HG02840 (cell line): ENCODE data around the gene MTCH2.
A peak's percentile ranks its signal among the peaks of the same experiment; 100 is the strongest.

Experiments
- ATAC-seq: cut with Tn5 transposase; IDR thresholded peaks from one replicate; pipeline ENCODE4 v1.9.1; 2021; ENCODE audit warnings: mild to moderate bottlenecking, moderate library complexity, moderate number of reproducible peaks; ENCODE audit not compliant: unreplicated experiment, low FRiP score

MTCH2 gene

DNA sequence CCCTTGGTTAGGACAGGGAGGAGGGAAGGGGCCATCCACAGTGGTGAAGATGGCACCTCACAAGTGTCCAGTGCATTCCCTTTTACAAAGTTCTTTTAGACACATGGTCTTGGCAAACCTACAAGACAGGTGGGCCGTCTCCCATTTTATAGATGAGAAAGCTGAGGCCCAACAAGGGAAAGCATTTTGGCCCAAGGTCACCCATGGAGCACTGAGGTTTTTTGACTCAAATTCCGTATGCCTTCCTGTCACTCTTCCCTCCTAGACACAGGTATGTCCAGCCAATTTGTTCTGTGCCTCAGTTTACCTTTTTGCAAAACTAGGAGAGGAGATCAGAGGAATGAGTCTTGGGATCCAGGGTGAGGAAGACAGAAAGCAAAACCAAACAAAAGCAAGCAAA, 49.4 kb downstream of the MTCH2 start:
- no peak for ATAC-seq

DNA sequence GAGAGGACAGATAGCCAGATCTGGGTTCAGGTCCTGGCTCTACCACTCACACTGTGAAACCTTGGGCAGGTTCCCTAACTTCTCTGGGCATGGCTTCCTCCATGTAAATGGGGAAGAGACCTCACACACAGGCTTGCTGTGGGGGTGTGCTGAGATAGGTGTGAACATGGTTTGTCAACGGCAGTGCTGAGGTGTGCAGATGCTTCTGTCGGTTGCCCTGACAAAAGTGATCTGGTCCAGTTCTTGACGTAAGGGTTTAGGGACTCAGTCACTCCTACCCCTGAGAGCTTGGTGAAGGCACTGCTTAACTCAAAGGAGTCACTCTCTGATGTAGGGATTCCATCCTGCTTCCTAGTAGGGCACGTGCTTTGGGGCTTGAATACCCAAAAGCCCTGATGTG, 50.1 kb downstream of the MTCH2 start:
- no peak for ATAC-seq

DNA sequence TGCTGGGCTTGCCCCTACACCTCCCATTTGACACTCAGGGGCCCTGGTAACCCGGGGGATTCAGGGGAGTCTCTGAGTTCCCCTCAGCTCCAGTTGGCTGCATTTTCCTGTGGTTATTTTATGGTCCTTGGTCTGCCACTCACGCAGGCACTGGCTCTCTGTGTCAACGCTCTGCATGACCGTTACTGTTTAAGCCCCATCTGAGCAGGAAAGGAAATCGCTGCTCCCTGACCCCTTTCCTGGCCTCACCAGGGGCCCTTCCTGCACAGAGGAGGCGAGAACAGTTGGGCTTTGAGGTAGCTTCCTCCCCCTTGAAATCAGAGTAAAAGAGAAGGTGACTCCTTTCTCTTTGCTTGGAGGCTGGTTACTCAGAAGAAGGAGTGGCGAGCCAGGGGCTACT, 50.6 kb downstream of the MTCH2 start:
- ATAC-seq: no peak

DNA sequence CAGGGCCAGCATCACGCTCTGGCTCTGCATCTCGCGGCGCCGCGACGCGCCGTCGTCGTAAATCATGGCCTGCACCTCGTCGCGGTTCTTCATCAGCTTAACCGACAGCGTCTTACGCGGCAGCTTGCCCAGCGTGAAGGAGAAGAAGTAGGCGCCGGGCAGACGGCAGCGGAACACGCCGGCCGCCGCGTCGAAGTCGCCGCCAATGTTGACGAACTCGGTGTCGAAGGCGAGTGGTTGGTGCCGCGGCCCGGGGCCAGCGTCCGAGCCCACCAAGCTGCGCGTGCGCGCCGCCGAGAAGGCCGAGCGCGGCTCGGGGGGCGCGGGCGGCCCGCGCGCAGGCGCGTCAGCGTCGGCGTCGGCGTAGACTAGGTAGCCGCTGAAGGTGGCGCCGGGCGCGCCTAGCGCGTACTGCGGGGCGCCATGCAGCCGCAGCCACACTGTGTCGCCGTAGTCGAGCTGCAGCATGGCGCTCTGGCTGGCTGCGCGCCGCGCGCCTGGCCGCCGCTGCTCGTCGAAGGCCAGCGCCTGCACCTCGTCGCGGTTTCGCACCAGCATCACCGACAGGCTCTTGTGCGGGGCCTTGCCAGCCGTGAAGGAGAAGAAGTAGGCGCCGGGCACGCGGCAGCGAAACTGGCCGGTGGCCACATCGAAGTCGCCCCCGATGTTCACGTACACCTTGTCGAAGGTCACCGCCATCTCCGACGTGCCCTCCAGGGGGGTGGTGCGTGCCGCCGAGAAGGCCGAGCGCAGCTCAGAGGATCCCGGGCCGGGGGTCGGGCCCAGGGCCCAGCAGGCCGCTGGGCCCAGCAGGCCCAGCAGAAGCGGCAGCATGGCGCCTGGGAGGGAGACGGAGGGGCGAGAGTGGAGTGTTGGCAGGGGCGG, 52.1 kb downstream of the MTCH2 start:
- no peak for ATAC-seq

DNA sequence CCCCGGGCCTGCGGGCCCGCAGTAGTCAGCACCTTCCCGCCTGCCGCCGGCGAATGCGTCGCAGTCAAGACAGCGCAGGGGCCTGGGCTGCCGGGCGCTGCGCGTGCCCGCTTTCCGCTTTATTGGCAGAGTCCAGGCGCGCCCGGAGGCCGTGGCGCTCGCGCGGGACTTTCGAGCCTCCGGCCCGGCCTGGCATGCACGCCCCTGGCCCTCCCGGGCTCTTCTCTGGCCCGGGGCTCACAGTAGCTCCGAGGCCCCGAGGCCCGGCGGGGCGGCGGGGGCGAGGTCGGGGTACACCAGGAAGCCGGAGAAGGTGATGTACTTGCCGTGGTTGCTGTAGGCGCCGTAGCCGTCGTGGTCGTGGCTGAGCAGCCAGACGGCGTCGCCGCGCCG, 52.8 kb downstream of the MTCH2 start:
- ATAC-seq: no peak

DNA sequence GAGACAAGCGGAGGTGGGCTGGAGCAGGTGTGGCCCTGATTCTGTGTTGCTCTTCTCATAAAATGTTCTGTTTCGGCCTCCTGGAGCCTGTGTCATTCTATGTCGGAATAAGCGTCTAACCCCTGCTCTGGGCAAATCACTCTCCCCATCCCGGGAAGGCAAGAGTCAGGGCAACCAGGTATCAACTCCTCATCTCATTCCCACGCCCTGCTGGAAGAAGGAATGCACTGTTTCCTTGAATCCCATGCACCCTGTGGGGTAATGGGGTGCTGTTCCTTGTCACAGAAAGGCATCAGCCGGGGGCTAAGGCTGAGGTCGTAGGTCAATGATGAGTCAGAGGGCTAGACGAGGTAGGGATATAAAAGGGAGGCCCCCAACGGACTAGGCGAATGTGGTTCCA, 53.2 kb downstream of the MTCH2 start:
- ATAC-seq: no peak

DNA sequence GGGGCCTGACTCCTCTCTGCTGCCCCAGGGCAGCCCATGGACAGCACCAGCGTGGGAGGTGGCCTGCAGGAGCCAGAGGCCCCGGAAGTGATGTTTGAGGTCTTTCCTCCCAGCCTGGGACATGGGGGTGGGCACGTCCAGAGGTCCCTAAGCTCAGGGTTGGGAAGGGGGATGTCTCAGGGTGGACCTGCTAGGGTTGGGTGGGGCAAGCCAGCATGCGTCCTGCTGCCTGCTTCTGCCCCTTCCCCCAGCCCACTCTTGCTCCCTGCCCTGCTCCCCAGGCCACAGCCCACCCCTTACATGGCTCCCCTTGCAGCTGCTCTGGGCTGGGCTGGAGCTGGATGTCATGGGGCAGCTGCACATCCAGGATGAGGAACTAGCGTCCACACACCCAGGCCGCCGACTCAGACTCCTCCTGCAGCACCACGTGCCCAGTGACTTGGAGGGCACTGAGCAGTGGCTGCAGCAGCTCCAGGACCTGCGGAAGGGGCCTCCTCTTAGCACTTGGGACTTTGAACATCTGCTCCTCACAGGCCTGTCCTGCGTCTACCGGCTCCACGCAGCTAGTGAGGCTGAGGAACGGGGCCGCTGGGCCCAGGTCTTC, 54.5 kb downstream of the MTCH2 start:
- no peak for ATAC-seq

DNA sequence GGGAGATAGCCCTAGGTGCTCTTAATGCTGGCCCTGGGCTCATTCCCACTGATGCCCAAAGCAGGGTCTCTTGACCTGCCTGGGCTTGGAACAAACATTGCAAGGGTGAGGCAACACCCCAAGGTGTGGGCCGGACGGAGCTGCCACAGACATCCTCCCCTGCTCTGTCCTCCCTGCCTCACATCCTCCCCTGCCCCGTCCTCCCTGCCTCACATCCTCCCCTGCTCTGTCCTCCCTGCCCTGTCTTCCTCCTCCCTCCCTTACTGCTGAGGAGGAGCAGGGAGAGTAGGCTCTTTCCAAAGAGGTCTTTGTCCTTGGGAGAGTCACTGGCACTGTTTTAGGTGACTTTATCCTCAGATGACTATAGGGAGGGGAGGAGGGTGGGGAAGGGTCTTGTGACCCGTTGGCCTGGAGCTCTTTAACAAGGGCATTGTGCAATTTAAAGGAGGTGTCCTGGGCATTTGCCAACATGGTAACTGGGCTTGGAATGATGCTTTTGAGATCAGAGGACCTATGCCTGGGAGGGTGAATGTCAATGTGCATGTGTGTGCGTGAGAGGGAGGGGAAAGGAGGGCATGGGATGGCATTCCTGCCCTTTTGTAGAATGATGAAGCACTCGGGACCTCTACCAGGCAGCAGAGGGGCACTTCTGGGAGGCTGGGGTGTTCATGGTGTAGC, 55.2 kb downstream of the MTCH2 start:
- ATAC-seq: no peak

DNA sequence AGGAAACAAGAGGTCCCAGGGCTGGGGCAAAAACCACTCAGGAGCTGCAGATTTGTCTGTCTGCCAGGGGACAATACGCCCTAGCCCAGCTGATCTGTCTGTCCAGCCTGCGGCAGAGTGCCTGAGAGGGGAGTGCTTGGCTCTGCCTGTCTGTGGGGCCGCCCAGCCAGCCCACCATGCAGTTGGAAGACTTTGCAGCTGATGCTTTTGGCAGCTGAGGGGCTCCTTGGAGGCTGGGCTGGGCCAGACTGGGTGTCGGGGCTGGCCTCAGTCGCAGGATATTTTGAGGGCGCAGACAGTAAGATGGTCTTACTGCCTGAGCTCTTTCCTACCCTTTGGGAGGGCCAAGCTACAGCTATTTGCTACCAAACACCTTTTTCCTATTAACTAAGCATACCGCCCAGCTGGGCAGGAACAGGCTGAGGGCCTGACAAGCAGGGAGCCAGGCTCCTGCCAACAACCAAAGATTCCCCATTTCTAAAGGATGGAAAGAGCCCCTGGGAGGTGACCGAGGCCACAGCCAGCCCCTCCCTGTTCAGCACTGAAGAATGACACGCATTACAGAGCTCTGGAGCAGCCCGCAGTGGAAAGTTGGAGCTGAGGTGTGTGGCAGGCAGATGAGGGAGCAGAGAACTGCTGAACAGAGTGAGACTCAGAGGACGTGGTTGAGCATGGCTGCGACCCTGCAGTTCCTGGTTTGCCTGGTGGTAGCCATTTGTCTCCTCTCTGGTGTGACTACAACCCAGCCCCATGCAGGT, 56.1 kb downstream of the MTCH2 start, which contains the start of gene FAM180B:
Gene FAM180B, plus strand, starts transcription at position 581 of the 758 bp plus-strand sequence. Its CDS starts 91 bp downstream, at position 672.
- ATAC-seq: no peak

DNA sequence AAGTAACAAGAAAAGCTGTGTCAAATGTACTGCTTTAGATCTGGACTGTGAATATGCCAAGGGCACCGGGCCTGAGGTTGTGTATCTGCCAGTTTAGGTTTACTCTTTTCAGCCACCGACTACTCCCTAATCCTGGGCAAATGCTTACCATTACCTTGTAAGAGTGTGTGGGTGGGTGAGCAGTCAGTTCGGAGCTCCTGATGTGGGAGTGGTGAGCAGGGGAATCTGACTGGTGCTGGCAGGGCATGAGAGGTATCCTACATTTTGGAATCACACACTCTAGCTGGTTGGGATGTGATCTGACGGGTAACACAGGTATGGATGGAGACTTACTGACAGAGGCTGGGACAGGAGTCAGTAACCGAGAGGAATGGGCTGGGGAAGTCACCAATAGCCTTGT, 58.5 kb downstream of the MTCH2 start:
- no peak for ATAC-seq

DNA sequence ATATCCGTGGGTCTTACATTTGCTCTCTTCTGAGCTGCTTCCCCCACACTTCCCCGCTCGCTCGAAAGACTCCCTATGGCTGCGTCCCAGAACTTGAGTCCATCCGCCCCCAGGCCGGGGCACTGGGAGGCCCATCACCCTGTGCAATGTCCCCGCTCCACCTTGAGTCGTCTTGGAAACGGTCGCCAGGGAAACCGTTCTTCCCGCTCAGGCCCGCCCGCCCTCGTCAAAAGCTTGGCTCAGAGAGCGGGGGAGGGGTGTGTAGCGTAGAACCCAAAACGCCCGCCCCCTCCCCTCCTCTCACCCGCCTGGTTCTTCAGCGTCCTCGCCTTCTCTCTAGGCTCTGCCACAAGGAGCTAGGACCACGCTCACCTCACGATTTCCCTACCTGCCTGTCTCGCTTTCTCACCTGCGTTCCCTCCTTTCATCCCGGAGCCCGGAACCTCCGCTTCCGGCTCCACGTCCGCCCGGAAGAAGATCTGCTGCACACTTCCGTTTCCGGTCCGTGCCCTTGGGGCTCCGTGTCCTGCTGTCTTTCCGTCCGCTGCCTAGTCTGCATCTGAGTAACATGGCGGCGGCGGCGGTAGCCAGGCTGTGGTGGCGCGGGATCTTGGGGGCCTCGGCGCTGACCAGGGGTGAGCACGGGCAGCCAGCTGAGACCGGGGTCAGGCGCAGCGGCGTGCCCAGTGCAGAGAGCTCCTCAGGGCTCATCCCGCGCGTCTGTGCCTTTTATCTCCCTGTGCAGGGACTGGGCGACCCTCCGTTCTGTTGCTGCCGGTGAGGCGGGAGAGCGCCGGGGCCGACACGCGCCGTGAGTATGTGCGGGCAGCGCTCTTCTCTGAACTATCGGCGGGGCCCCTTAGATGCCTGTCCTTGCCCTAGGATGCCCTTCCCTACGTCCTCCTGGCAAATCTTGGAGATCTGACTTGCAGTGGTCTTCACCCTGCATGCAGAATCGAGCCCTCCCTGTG, 63.5 kb downstream of the MTCH2 start, which contains the start of the genes KBTBD4 and NDUFS3:
Gene KBTBD4, minus strand, starts transcription at position 447 of the 971 bp plus-strand sequence. Its CDS starts 19 bp downstream, at position 428.
Gene NDUFS3, plus strand, starts transcription at position 551 of the 971 bp plus-strand sequence. Its CDS starts 18 bp downstream, at position 569.
- peak; percentile 91 for ATAC-seq

DNA sequence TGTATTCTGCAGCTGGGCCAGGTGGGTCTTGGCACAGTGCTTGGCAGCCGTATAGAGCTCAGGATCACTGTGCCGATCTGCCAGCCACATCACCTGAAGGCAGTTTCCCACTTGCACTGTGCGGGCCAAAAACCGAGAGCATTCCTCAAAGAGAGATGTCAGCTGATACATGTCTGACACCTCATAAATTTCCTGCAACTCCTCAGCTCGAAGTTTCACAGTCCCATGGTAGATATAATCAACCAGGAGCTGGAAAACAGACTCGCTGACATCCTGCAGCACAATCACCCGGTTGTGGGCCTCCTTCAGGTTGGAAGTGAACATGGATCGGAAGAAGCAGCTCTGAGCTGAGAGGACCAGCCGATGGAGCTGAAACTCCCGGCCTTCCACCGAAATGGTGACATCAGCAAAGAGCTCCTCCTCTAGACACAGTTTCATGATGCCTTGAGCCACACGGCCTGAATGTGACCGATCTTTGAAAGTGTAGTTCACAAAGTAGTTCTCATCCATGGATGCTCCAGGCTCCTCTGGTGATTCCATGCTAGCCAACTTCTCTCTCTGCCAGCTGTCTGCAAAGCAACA, 64.8 kb downstream of the MTCH2 start:
- no peak for ATAC-seq

DNA sequence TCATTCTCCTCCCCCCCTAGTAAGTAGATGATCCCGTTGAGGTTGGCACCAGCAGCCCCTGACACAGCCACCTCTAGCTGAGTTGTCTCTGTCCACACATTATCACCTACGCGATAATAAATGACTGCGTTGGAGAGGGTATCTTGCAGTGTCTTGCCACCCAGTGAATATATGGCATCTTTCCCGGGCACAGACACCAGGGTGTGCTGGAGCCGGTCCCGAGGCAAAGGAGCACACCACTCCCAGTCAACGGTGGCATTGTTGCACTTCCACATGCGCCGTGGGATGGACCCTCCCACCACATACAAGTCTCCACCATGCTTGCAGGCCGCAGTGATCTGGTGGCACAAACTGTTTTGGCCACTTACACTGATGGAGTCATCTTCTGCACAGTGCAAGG, 69.0 kb downstream of the MTCH2 start:
- ATAC-seq: no peak

DNA sequence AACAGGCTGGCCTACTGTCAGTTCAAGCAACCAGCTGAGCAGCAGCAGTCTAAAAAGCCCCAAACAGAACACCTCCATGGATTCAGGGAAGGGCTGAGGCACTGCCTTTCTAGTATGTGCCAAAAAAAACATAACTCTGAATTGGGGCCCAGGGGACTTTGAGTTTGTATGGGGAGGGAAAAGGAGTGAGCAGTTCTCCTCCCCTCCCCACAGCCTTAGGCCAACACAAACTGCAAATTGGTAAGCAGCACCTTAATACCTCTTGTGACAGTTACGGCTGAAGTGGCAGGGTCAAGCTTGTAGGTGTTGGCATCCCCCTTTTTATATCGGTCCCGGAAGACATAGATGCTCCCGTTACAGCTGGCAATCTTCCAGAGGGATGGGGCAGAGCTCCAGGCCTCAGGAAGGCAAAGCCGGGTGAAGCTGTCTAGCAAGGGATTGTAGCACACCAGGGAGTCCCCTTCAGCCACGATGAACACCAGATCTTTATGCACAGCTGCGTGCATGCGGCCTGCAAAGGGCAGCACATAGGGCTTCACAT, 69.6 kb downstream of the MTCH2 start:
- no peak for ATAC-seq

DNA sequence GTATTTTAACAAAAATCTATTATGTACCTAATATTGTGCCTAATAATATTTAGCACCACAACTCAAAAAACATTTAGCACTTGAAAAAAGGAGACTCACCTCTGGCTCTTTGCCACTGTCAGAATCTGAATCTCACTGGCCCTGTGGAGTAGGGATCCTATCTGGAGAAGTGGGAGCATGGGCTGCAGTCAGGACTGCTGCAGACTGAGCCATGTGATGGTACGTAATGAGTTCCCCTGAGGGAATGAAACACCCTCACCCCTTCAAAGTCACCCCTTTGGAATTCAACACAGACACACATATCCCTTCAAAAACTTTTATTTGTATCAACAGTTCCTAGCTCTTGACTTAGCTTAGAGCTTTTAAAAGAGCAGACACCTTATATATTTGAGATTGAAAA, 70.5 kb downstream of the MTCH2 start:
- no peak for ATAC-seq

DNA sequence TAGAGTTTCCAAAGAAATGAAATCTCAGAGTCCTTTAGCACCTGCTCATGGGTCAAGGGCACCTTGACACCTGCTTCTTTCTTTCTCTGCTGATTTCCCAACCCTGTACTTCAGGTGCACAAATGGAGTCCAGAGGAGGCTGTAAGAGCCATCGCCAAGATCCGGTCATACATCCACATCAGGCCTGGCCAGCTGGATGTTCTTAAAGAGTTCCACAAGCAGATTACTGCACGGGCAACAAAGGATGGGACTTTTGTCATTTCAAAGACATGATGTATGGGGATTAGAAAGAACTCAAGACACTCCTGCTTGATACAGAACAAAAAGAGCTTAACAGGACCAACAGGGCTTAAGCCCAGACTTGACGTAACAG, 71.0 kb downstream of the MTCH2 start:
- no peak for ATAC-seq

DNA sequence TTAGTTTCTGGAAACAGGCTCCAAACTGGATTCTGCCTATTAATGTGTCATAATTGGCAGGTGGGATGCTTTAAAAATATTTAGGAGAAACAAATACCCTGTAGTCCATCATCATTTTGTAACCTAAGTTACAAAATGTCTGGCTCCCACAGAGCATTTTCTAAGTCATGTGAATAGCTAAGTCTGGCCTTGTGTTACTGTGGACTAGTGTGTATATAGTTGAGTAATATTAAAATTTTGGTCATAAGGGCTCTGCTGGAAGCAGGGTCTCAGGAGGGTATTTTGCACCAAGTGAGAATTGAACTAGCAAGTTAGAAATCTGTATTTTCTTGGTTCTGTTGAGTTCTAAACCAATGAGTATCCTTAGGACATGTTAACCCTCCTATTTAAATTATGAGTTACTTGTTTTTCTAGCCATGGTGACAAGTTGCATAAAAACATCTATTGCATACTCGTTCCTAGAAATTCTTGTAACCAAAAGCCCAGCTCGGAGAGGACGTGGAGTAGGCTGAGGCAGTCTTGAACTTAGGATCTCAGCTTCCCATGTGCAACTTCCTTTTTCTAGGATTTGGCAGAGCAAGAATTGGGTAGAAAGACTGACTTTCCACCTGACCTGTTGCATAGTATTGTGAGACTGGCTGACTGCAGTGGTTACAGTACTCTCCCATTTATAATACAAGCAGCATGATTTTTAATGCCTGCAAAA, 71.6 kb downstream of the MTCH2 start:
- ATAC-seq: no peak

DNA sequence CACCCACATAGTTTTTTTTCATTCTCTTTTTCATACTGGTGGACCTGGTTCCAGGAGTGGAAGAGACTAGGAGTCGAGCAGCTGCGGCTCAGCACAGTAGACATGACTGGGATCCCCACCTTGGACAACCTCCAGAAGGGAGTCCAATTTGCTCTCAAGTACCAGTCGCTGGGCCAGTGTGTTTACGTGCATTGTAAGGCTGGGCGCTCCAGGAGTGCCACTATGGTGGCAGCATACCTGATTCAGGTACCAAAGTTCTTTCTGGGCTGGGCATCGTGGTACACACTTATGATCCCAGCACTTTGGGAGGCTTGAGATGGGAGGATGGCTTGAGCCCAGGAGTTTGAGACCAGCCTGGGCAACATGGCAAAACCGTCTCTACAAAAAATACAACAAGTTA, 72.7 kb downstream of the MTCH2 start:
- no peak for ATAC-seq
